ENCODE data around the gene DCLK1.

DCLK1 gene

GRCh38 chr13:35936246-35936978 lies 194.8 kb downstream of the DCLK1 start:
- DNase-seq = no peak

- DNase-seq = no peak
These were observed 200.2 kb downstream of the DCLK1 start for GRCh38 chr13:35930665-35931631.

GRCh38 chr13:35927567-35928021 lies 203.6 kb downstream of the DCLK1 start:
- no peak for DNase-seq

- DNase-seq = no peak
These were observed 204.2 kb downstream of the DCLK1 start for GRCh38 chr13:35926859-35927530.

GRCh38 chr13:35925669-35926068 lies 205.5 kb downstream of the DCLK1 start:
- no peak for DNase-seq

- DNase-seq = no peak
These were observed 207.8 kb downstream of the DCLK1 start for GRCh38 chr13:35923347-35923746.

- no peak for DNase-seq
These were observed 210.4 kb downstream of the DCLK1 start for GRCh38 chr13:35920816-35921215.

GRCh38 chr13:35917942-35918645 lies 213.1 kb downstream of the DCLK1 start:
- no peak for DNase-seq

- DNase-seq = no peak
These were observed 213.8 kb downstream of the DCLK1 start for GRCh38 chr13:35917252-35917941.

- DNase-seq = no peak
These were observed 215.0 kb downstream of the DCLK1 start for GRCh38 chr13:35916146-35916545.

GRCh38 chr13:35914662-35915061 lies 216.5 kb downstream of the DCLK1 start:
- no peak for DNase-seq

- DNase-seq = no peak
These were observed 218.3 kb downstream of the DCLK1 start for GRCh38 chr13:35912841-35913240.

- no peak for DNase-seq
These were observed 221.2 kb downstream of the DCLK1 start for GRCh38 chr13:35909837-35910540.

- no peak for DNase-seq
These were observed 222.1 kb downstream of the DCLK1 start for GRCh38 chr13:35909091-35909490.

- no peak for DNase-seq
These were observed 223.0 kb downstream of the DCLK1 start for GRCh38 chr13:35908226-35908625.

GRCh38 chr13:35906636-35907035 lies 224.5 kb downstream of the DCLK1 start:
- DNase-seq = no peak

- no peak for DNase-seq
These were observed 228.1 kb downstream of the DCLK1 start for GRCh38 chr13:35903075-35903474.

GRCh38 chr13:35898041-35898440 lies 233.1 kb downstream of the DCLK1 start:
- DNase-seq = no peak

GRCh38 chr13:35894636-35895035 lies 236.5 kb downstream of the DCLK1 start:
- no peak for DNase-seq

GRCh38 chr13:35892837-35893814 lies 238.1 kb downstream of the DCLK1 start:
- no peak for DNase-seq
